ENCODE results near the gene DLGAP1. TPM values are rescaled to one million over a fixed set of nuclear protein-coding genes. Genes with fewer than 3 reads are reported as not detected.

Gene DLGAP1
- total and polyA plus RNA-seq, 2 of the 13 experiments (the other 11 are each of a cell fraction or from before 2014, with no cell fraction given), result 0.01 TPM; not detected in 1

- ATAC-seq (no peak), DNase-seq (ENCODE audit: low spot score) (no peak), FAIRE-seq (no peak)
- 79% methylated on average over 2 of the region's 2 CpGs for WGBS (ENCODE audit: low lambda C conversion rate)
- Histone ChIP-seq H3K79me2 (ENCODE audit: insufficient read depth, low read length) (peaks cover 4% of the 10 kb centered on the region), H3K4me3 (replicated peaks in 1 of 3; ENCODE audit: insufficient read depth in 1 of 3, low read depth in 2 of 3, low read length in 3 of 3) (no peak overlapping the region), H3K4me2 (ENCODE audit: low read depth, low read length) (no peak overlapping the region), H2AFZ (ENCODE audit: low read length) (no peak overlapping the region), H3K27ac (ENCODE audit: extremely low read length, insufficient read depth, low read length) (no peak overlapping the region), H3K36me3 (replicated peaks in 1 of 2; ENCODE audit: control insufficient read depth in 1 of 2, insufficient read depth in 2 of 2, low read length in 2 of 2) (peaks cover 6 to 18% of the 10 kb centered on the region in 2 experiments; a peak in 4 of 5 replicates), H3K9ac (ENCODE audit: insufficient read depth, low read depth, low read length) (no peak overlapping the region), H4K20me1 (ENCODE audit: insufficient read depth, low read length) (peaks cover 9% of the 10 kb centered on the region), H3K9me3 (ENCODE audit: low read length) (no peaks in the 10 kb centered on the region), H3K4me1 (ENCODE audit: insufficient read depth, low read length) (peaks cover 24% of the 10 kb centered on the region), H3K27me3 (ENCODE audit: control insufficient read depth in 1 of 2, insufficient read depth in 2 of 2, low read length in 2 of 2) (no peaks in the 10 kb centered on the region)
- intact Hi-C loops (cut with micrococcal nuclease; ENCODE audit: unreplicated experiment) (no loop called here), in situ Hi-C loops (cut with HindIII; ENCODE audit: extremely low pct_ligation_motif_present, low pct_unique_long_range_greater_than_20kb) (loop anchor here (25.0 kb wide), 1 partner anchor 401 kb away; no protein-coding TSS in a partner anchor)
- ChIA-PET CTCF (ENCODE audit: low intra/inter-chr PET ratio, low total read pairs) (no interaction called here), POLR2A (no interaction called here)
- no TSS peak for BruUV-seq (replicated peaks)
- no peak for TF ChIP-seq ZNF710 (CRISPR knock-in tag; IDR thresholded peaks at IDR 0.05; ENCODE audit: borderline replicate concordance)
- TF ChIP-seq RARA (CRISPR knock-in tag; IDR thresholded peaks at IDR 0.05), result no peak
- TF ChIP-seq CEBPZ (IDR thresholded peaks at IDR 0.05; ENCODE audit: low read length), result no peak
- TF ChIP-seq RXRB (CRISPR knock-in tag; IDR thresholded peaks at IDR 0.05; ENCODE audit: borderline replicate concordance), result no peak
- TF ChIP-seq ZNF383 (CRISPR knock-in tag; IDR thresholded peaks at IDR 0.05; ENCODE audit: borderline replicate concordance), result no peak
- no peak for TF ChIP-seq MBNL3 (CRISPR knock-in tag; conservative IDR thresholded peaks at IDR 0.05)
- no peak for TF ChIP-seq ZNF792 (CRISPR knock-in tag; IDR thresholded peaks at IDR 0.05)
- no peak for TF ChIP-seq ZNF430 (CRISPR knock-in tag; IDR thresholded peaks at IDR 0.05)
- TF ChIP-seq HNRNPLL (IDR thresholded peaks at IDR 0.05; ENCODE audit: low read depth, low read length, poor library complexity, severe bottlenecking), result no peak
- no peak for TF ChIP-seq ZNF589 (CRISPR knock-in tag; conservative IDR thresholded peaks at IDR 0.05)
- no peak for TF ChIP-seq SMAD3 (CRISPR knock-in tag; IDR thresholded peaks at IDR 0.05)
- TF ChIP-seq ZNF609 (CRISPR knock-in tag; IDR thresholded peaks at IDR 0.05; ENCODE audit: borderline replicate concordance), result no peak
- no peak for TF ChIP-seq ZNF343 (CRISPR knock-in tag; IDR thresholded peaks at IDR 0.05)
These were observed 992.1 kb downstream of the DLGAP1 start for GRCh38 chr18:3463051-3463450.

All from HepG2 (cell line).